ENCODE results near the gene IKZF3.
A peak's percentile ranks its signal among the peaks of the same experiment; 100 is the strongest.
"Not testable (repeated sequence)": the region's sequence is repeated elsewhere in the genome, so short reads cannot be mapped to it uniquely, and the experiment has no call there.

IKZF3 gene

GRCh38 chr17:39774047-39774446, 90.1 kb downstream of the IKZF3 start:
- no peak for TF ChIP-seq POLR2A (IDR thresholded peaks at IDR 0.05; ENCODE audit: low read depth, low read length)
- TF ChIP-seq POLR2AphosphoS5 (IDR thresholded peaks at IDR 0.05; ENCODE audit: low read depth, low read length) = no peak
- no peak for TF ChIP-seq TAF1 (IDR thresholded peaks at IDR 0.05; ENCODE audit: borderline replicate concordance, low read depth, low read length)
- no peak for DNase-seq (ENCODE audit: insufficient read length)
- FAIRE-seq = peak; percentile 81

GRCh38 chr17:39772987-39773934, 90.9 kb downstream of the IKZF3 start:
- no peak for FAIRE-seq
- TF ChIP-seq POLR2A (IDR thresholded peaks at IDR 0.05; ENCODE audit: low read depth, low read length) = peak; percentile 23; the same call in 1 of the 2 replicates
- TF ChIP-seq TAF1 (IDR thresholded peaks at IDR 0.05; ENCODE audit: borderline replicate concordance, low read depth, low read length) = no peak
- TF ChIP-seq POLR2AphosphoS5 (IDR thresholded peaks at IDR 0.05; ENCODE audit: low read depth, low read length) = peak; percentile 34; the same call in 1 of the 2 replicates
- no peak for DNase-seq (ENCODE audit: insufficient read length)

GRCh38 chr17:39772415-39772814, 91.7 kb downstream of the IKZF3 start:
- DNase-seq (ENCODE audit: insufficient read length) = no peak
- TF ChIP-seq TAF1 (IDR thresholded peaks at IDR 0.05; ENCODE audit: borderline replicate concordance, low read depth, low read length) (no peak), POLR2AphosphoS5 (IDR thresholded peaks at IDR 0.05; ENCODE audit: low read depth, low read length) (no peak), POLR2A (IDR thresholded peaks at IDR 0.05; ENCODE audit: low read depth, low read length) (no peak)
- no peak for FAIRE-seq

GRCh38 chr17:39769974-39770587, 94.0 kb downstream of the IKZF3 start:
- no peak for DNase-seq (ENCODE audit: insufficient read length)
- FAIRE-seq = no peak

GRCh38 chr17:39767147-39767546, 97.0 kb downstream of the IKZF3 start:
- DNase-seq (ENCODE audit: insufficient read length) = no peak
- TF ChIP-seq TAF1 (IDR thresholded peaks at IDR 0.05; ENCODE audit: borderline replicate concordance, low read depth, low read length) = no peak
- TF ChIP-seq POLR2A (IDR thresholded peaks at IDR 0.05; ENCODE audit: low read depth, low read length) = no peak
- TF ChIP-seq POLR2AphosphoS5 (IDR thresholded peaks at IDR 0.05; ENCODE audit: low read depth, low read length) = peak; percentile 38; the same call in 1 of the 2 replicates

More at GRCh38 chr17:39769974-39770587, 94.0 kb downstream of the IKZF3 start:
- TF ChIP-seq POLR2AphosphoS5 (IDR thresholded peaks at IDR 0.05; ENCODE audit: low read depth, low read length) = no peak
- TF ChIP-seq TAF1 (IDR thresholded peaks at IDR 0.05; ENCODE audit: borderline replicate concordance, low read depth, low read length) = no peak
- no peak; the same call in 1 of the 2 replicates for TF ChIP-seq POLR2A (IDR thresholded peaks at IDR 0.05; ENCODE audit: low read depth, low read length)

GRCh38 chr17:39765766-39766165, 98.3 kb downstream of the IKZF3 start:
- DNase-seq (ENCODE audit: insufficient read length) = no peak
- TF ChIP-seq TAF1 (IDR thresholded peaks at IDR 0.05; ENCODE audit: borderline replicate concordance, low read depth, low read length) = no peak
- TF ChIP-seq POLR2AphosphoS5 (IDR thresholded peaks at IDR 0.05; ENCODE audit: low read depth, low read length) = no peak
- no peak for TF ChIP-seq POLR2A (IDR thresholded peaks at IDR 0.05; ENCODE audit: low read depth, low read length)
- FAIRE-seq = no peak

More at GRCh38 chr17:39767147-39767546, 97.0 kb downstream of the IKZF3 start:
- FAIRE-seq = peak; percentile 70

GRCh38 chr17:39765175-39765574, 98.9 kb downstream of the IKZF3 start:
- TF ChIP-seq POLR2A (IDR thresholded peaks at IDR 0.05; ENCODE audit: low read depth, low read length) = no peak
- TF ChIP-seq TAF1 (IDR thresholded peaks at IDR 0.05; ENCODE audit: borderline replicate concordance, low read depth, low read length) = no peak
- TF ChIP-seq POLR2AphosphoS5 (IDR thresholded peaks at IDR 0.05; ENCODE audit: low read depth, low read length) = no peak
- DNase-seq (ENCODE audit: insufficient read length) (no peak), FAIRE-seq (no peak)

- FAIRE-seq; DNase-seq (ENCODE audit: insufficient read length): not testable (repeated sequence)
Measured at GRCh38 chr17:39764171-39764570, 99.9 kb downstream of the IKZF3 start.

- no peak for DNase-seq (ENCODE audit: insufficient read length)
- FAIRE-seq = no peak
- TF ChIP-seq POLR2AphosphoS5 (IDR thresholded peaks at IDR 0.05; ENCODE audit: low read depth, low read length) = 0 out of 2 replicates have a peak, but pooled peaks have one; percentile 16
- TF ChIP-seq TAF1 (IDR thresholded peaks at IDR 0.05; ENCODE audit: borderline replicate concordance, low read depth, low read length) = no peak
- no peak for TF ChIP-seq POLR2A (IDR thresholded peaks at IDR 0.05; ENCODE audit: low read depth, low read length)
Measured at GRCh38 chr17:39763051-39763820, 100.9 kb downstream of the IKZF3 start.

GRCh38 chr17:39761861-39762496, 102.1 kb downstream of the IKZF3 start:
- FAIRE-seq (peak; percentile 57), DNase-seq (ENCODE audit: insufficient read length) (no peak)

More at GRCh38 chr17:39761861-39762496, 102.1 kb downstream of the IKZF3 start:
- TF ChIP-seq TAF1 (IDR thresholded peaks at IDR 0.05; ENCODE audit: borderline replicate concordance, low read depth, low read length) (no peak), POLR2AphosphoS5 (IDR thresholded peaks at IDR 0.05; ENCODE audit: low read depth, low read length) (no peak), POLR2A (IDR thresholded peaks at IDR 0.05; ENCODE audit: low read depth, low read length) (no peak)
